B cell (primary cell): Measurements from ENCODE around the gene CACNA2D2. TPM values are rescaled to one million over a fixed set of nuclear protein-coding genes. Genes with fewer than 3 reads are reported as not detected.

Experiments
- ATAC-seq: fragments of 200-7000 bp; cut with Tn5 transposase; one replicate; pipeline ENCODE4 v1.10.0; 2021; ENCODE audit warnings: low read depth, mild to moderate bottlenecking, moderate number of reproducible peaks, moderate library complexity
- CTCF ChIA-PET: fragments of 350-600 bp; sonication (Branson Sonifier 250); formaldehyde crosslinking; loops from one replicate; lab custom pipeline; 2021; ENCODE audit warnings: antibody characterized with exemption, inconsistent platforms; lab: Charles Lee
- POLR2A ChIA-PET: fragments of 350-600 bp; sonication (Branson Sonifier 250); formaldehyde crosslinking; loops from one replicate; lab custom pipeline; 2021; ENCODE audit warnings: antibody characterized with exemption; lab: Charles Lee
- DNase-seq: peaks from one replicate; pipeline ENCODE4 v3.0.0; 2013
- H2AFZ ChIP-seq: 2 replicates; pipeline ENCODE4 v1.6.1; 2012; ENCODE audit warnings: mild to moderate bottlenecking, low read depth, low read length; ENCODE audit not compliant: insufficient read depth, poor library complexity, severe bottlenecking
- H3K27ac ChIP-seq, 2 donors: 1 replicate in 1 of 2; 2 replicates in 1 of 2; pipeline ENCODE4 v1.5.1; 2012 to 2013; ENCODE audit warnings: low read length in 2 of 2, mild to moderate bottlenecking in 2 of 2, moderate library complexity in 1 of 2
- H3K27me3 ChIP-seq, 4 experiments: fragments of 200-600 bp in 1 of 4; sonication (generic) in 1 of 4; replicated peaks in 1 of 4; 1 replicate in 2 of 4; 2 replicates in 2 of 4; pipeline versions ENCODE4 v1.6.1 to v1.7.0; 2013 to 2016; ENCODE audit warnings: low read length in 3 of 4, mild to moderate bottlenecking in 2 of 4, mixed read lengths in 1 of 4, moderate library complexity in 1 of 4; ENCODE audit not compliant: insufficient read depth in 4 of 4, control insufficient read depth in 3 of 4; ENCODE audit errors: control extremely low read depth in 1 of 4
- H3K36me3 ChIP-seq, 2 experiments: replicated peaks in 1 of 2; 1 replicate in 1 of 2; 2 replicates in 1 of 2; pipeline versions ENCODE4 v1.6.1 to v1.7.1; 2013; ENCODE audit warnings: low read length in 1 of 2; ENCODE audit not compliant: insufficient read depth in 2 of 2, control insufficient read depth in 1 of 2; ENCODE audit errors: control extremely low read depth in 1 of 2, extremely low read depth in 1 of 2
- H3K4me1 ChIP-seq, 2 donors: fragments of 200-600 bp in 1 of 2; sonication (generic) in 1 of 2; 1 replicate in 1 of 2; 2 replicates in 1 of 2; pipeline versions ENCODE4 v1.5.1 to v1.6.1; 2013 to 2017; ENCODE audit warnings: low read length in 2 of 2; ENCODE audit not compliant: control insufficient read depth in 2 of 2, insufficient read depth in 2 of 2
- H3K4me2 ChIP-seq: replicated peaks from 2 replicates; pipeline ENCODE3; 2012; ENCODE audit warnings: mild to moderate bottlenecking, low read depth, low read length; ENCODE audit not compliant: poor library complexity, severe bottlenecking
- H3K4me3 ChIP-seq, 5 experiments: fragments of 200-600 bp in 1 of 5; sonication (generic) in 1 of 5; 1 replicate in 3 of 5; 2 replicates in 2 of 5; pipeline versions ENCODE4 v1.5.1 to v1.7.0; 2011 to 2016; ENCODE audit warnings: low read length in 4 of 5, mild to moderate bottlenecking in 4 of 5, low read depth in 2 of 5, control low read depth in 1 of 5, moderate library complexity in 1 of 5; ENCODE audit not compliant: insufficient read depth in 1 of 5; ENCODE audit errors: control extremely low read depth in 1 of 5, extremely low read depth in 1 of 5
- H3K79me2 ChIP-seq: fragments of 200-600 bp; sonication (generic); one replicate; pipeline ENCODE4 v1.6.0; 2016; ENCODE audit warnings: low read length; ENCODE audit not compliant: control insufficient read depth, insufficient read depth
- H3K9ac ChIP-seq: fragments of 200-600 bp; sonication (generic); 2 replicates; pipeline ENCODE4 v1.6.1; 2017; ENCODE audit warnings: mild to moderate bottlenecking, low read length, moderate library complexity
- H3K9me3 ChIP-seq, 3 donors: one replicate each; pipeline versions ENCODE4 v1.6.1 to v1.7.1; 2013; ENCODE audit warnings: low read length in 2 of 3; ENCODE audit not compliant: control insufficient read depth in 2 of 3, insufficient read depth in 1 of 3; ENCODE audit errors: control extremely low read depth in 1 of 3
- H4K20me1 ChIP-seq: 2 replicates; pipeline ENCODE4 v1.6.0; 2012; ENCODE audit warnings: mild to moderate bottlenecking, low read length; ENCODE audit not compliant: insufficient read depth, control insufficient read depth, poor library complexity, severe bottlenecking
- H3K27ac Mint-ChIP-seq: one replicate; pipeline ENCODE4 v1.8.0; 2021; ENCODE audit warnings: mixed read lengths
- H3K27me3 Mint-ChIP-seq: one replicate; pipeline ENCODE4 v1.8.0; 2021; ENCODE audit warnings: mixed read lengths
- H3K4me1 Mint-ChIP-seq: one replicate; pipeline ENCODE4 v1.8.0; 2021; ENCODE audit warnings: mixed read lengths
- H3K4me3 Mint-ChIP-seq: one replicate; pipeline ENCODE4 v1.8.0; 2021; ENCODE audit warnings: mixed read lengths
- H3K9me3 Mint-ChIP-seq: one replicate; pipeline ENCODE4 v1.8.0; 2022; ENCODE audit warnings: mixed read lengths; ENCODE audit not compliant: insufficient read depth
- CTCF ChIP-seq: fragments of 200-600 bp; IDR thresholded peaks from one replicate; pipeline ENCODE4 v1.8.0; 2022; ENCODE audit warnings: antibody characterized with exemption, mild to moderate bottlenecking
- EZH2 ChIP-seq: IDR thresholded peaks from 2 replicates; pipeline ENCODE4 v1.6.1; 2012; ENCODE audit warnings: borderline replicate concordance, low read depth, mild to moderate bottlenecking, moderate library complexity, low read length; ENCODE audit not compliant: insufficient read depth, poor library complexity, severe bottlenecking
- WGBS: methylation state at CpG from one replicate; pipeline ENCODE4 v1.1.5; 2013; ENCODE audit warnings: missing lambda C conversion rate; ENCODE audit not compliant: insufficient coverage; 5-methylcytosine and 5-hydroxymethylcytosine counted together
- intact Hi-C: fragments of 100-400 bp; cut with micrococcal nuclease; formaldehyde crosslinking; loops from one replicate; pipeline ENCODE4 v1.10.0; 2022
- polyA plus RNA-seq: library from polyadenylated mRNA; depleted of rRNA; stranded (reverse); fragments of >200 nt; gene quantifications from 2 replicates; pipeline ENCODE4 v1.2.3, GENCODE V29; 2012
- total RNA-seq, 2 donors: library from RNA; stranded (reverse); fragments of 120-200 nt in 1 of 2; gene quantifications; 1 replicate in 1 of 2; 2 replicates in 1 of 2; pipeline versions ENCODE4 v1.2.3 to v1.2.4, GENCODE V29; 2013 to 2022

CACNA2D2 gene
- total and polyA plus RNA-seq, 2 donors (not counting 1 experiment from before 2014, with no cell fraction given) = 0.69 to 1.2 TPM

DNA sequence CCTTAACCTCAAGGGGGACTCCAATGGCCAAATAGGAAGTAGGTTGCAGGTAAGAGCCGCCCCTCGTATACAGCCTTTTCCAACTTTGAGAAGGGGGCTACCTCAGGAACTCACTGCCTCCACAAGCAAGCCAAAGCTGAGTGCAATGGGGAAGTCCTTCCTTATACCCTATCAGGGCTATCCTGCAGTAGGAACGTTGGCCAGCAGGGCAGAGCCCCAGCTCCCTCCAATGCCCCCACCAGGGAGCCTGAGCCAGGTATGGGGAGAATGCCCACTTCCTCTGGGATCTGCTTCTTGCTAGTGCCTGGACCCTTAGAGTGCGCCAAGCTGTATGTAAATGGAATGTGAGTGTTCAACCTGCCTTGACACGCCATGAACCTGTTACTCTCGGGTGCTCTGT, 16.3 kb downstream of the CACNA2D2 start:
- H3K4me3 ChIP-seq = no peak overlapping the region
- Mint-ChIP-seq H3K4me3 (no peak overlapping the region), H3K4me1 (no peaks in the 10 kb centered on the region), H3K9me3 (no peaks in the 10 kb centered on the region), H3K27me3 (peaks cover 17% of the 10 kb centered on the region), H3K27ac (no peak overlapping the region)
- CTCF ChIA-PET = interaction anchor here (0.6 kb wide), 1 partner anchor 55 kb away, joined by 3 read pairs; no protein-coding TSS in a partner anchor
- H2AFZ ChIP-seq = no peak overlapping the region
- no peak overlapping the region for H3K9ac ChIP-seq
- ATAC-seq (no peak), DNase-seq (no peak)
- H4K20me1 ChIP-seq = no peaks in the 10 kb centered on the region
- WGBS = 86% methylated on average over 6 of the region's 6 CpGs
- POLR2A ChIA-PET = no interaction called here
- H3K4me1 ChIP-seq = no peaks in the 10 kb centered on the region
- no peaks in the 10 kb centered on the region for H3K9me3 ChIP-seq
- no peaks in the 10 kb centered on the region for H3K79me2 ChIP-seq
- H3K27me3 ChIP-seq = peaks cover 0 to 12% (median 0%) of the 10 kb centered on the region in 4 experiments
- H3K4me2 ChIP-seq = no peak overlapping the region
- intact Hi-C loops = no loop called here
- TF ChIP-seq CTCF = no peak
- TF ChIP-seq EZH2 = no peak
- H3K27ac ChIP-seq = no peak overlapping the region
- no peaks in the 10 kb centered on the region for H3K36me3 ChIP-seq

DNA sequence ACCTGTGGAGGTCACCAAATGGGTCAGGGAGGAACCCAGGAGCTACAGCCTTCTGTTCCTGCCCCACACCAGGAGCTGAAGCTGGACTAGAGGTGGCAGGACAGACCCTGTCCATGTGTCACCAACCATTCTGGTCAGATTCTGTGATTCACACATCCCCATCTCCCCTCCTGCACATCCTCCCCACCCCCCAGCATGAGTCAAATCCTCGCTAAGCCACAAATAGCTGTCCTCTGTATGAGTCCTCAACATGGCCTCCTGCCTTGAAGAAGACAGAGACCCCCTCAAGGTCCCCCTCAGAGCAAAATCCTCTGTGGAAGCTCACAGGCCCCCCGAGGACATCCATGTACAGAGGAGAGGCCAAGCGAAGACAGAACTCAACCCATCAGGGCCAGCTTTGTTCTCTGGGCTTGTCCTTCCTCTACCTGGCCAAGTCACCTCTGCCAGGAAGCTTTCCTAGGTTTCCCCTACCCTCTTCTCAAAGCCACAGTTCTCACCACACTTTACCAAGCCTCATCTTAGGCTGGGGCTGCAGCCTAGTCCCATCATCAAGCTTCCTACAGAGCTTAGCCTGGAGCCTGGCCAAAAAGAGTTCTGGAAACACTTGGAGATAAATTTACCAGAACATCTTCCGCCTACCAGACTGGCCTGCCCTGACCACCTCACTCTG, 17.1 kb downstream of the CACNA2D2 start:
- no peaks in the 10 kb centered on the region for H3K36me3 ChIP-seq
- H3K27ac ChIP-seq = no peak overlapping the region
- intact Hi-C loops = no loop called here
- WGBS = 86% methylated on average over 4 of the region's 4 CpGs
- POLR2A ChIA-PET = no interaction called here
- Mint-ChIP-seq H3K27me3 (peaks cover 17% of the 10 kb centered on the region), H3K9me3 (no peaks in the 10 kb centered on the region), H3K27ac (no peak overlapping the region), H3K4me3 (no peak overlapping the region), H3K4me1 (peaks cover under 1% of the 10 kb centered on the region)
- no peak overlapping the region for H2AFZ ChIP-seq
- TF ChIP-seq CTCF (no peak), EZH2 (no peak)
- no peak overlapping the region for H3K4me3 ChIP-seq
- CTCF ChIA-PET = interaction anchor here (0.6 kb wide), 1 partner anchor 56 kb away, joined by 3 read pairs; no protein-coding TSS in a partner anchor
- H3K9me3 ChIP-seq = no peaks in the 10 kb centered on the region
- DNase-seq (no peak), ATAC-seq (no peak)
- H3K4me1 ChIP-seq = no peaks in the 10 kb centered on the region
- H3K27me3 ChIP-seq = peaks cover 0 to 12% (median 0%) of the 10 kb centered on the region in 4 experiments
- no peaks in the 10 kb centered on the region for H3K79me2 ChIP-seq
- H4K20me1 ChIP-seq = no peaks in the 10 kb centered on the region
- no peak overlapping the region for H3K4me2 ChIP-seq
- H3K9ac ChIP-seq = no peak overlapping the region
